Tibial nerve (tissue), 4 donors: ENCODE data around the gene HTR1E. TPM values are rescaled to one million over a fixed set of nuclear protein-coding genes. Genes with fewer than 3 reads are reported as not detected.
"Not testable (repeated sequence)": the region's sequence is repeated elsewhere in the genome, so short reads cannot be mapped to it uniquely, and the experiment has no call there.

Source experiments
- DNase-seq, 2 donors: peaks; one replicate each; pipeline ENCODE4 v3.0.0-alpha.2; 2019; ENCODE audit warnings: low spot score in 2 of 2
- H3K27ac ChIP-seq, 4 donors: fragments of 200-600 bp; sonication (generic) in 3 of 4; one replicate each; pipeline ENCODE4 v1.5.1; 2017 to 2019; ENCODE audit warnings: mild to moderate bottlenecking in 1 of 4
- H3K27me3 ChIP-seq, 2 donors: fragments of 200-600 bp; sonication (generic) in 1 of 2; one replicate each; pipeline versions ENCODE4 v1.5.1 to v1.6.0; 2017 to 2019
- H3K36me3 ChIP-seq, 3 donors: fragments of 200-600 bp; sonication (generic); one replicate each; pipeline ENCODE4 v1.5.1; 2018 to 2019
- H3K4me1 ChIP-seq, 4 donors: fragments of 200-600 bp; sonication (generic) in 3 of 4; one replicate each; pipeline ENCODE4 v1.5.1; 2017 to 2019
- H3K4me3 ChIP-seq, 4 donors: fragments of 200-600 bp; sonication (generic) in 3 of 4; one replicate each; pipeline ENCODE4 v1.5.1; 2017 to 2019; ENCODE audit warnings: mild to moderate bottlenecking in 1 of 4, moderate library complexity in 1 of 4
- H3K9me3 ChIP-seq, 4 donors: fragments of 200-600 bp; sonication (generic) in 3 of 4; one replicate each; pipeline ENCODE4 v1.5.1; 2017 to 2019
- CTCF ChIP-seq, 5 experiments: fragments of 200-600 bp in 3 of 5; fragments of 450-650 bp in 2 of 5; sonication (generic) in 3 of 5; IDR thresholded peaks; one replicate each; pipeline ENCODE4 v1.5.1; 2016 to 2019; ENCODE audit warnings: antibody characterized with exemption in 5 of 5, mild to moderate bottlenecking in 3 of 5, moderate library complexity in 2 of 5
- EP300 ChIP-seq, 2 donors: sonication (generic); formaldehyde crosslinking; IDR thresholded peaks; one replicate each; pipeline ENCODE4 v1.6.1; 2017; ENCODE audit warnings: antibody characterized with exemption in 2 of 2, mild to moderate bottlenecking in 1 of 2
- POLR2A ChIP-seq, 2 donors: fragments of 450-650 bp; IDR thresholded peaks; one replicate each; pipeline ENCODE4 v1.6.1; 2017; ENCODE audit warnings: antibody characterized with exemption in 2 of 2, mild to moderate bottlenecking in 2 of 2, moderate library complexity in 2 of 2
- WGBS, 2 donors: methylation state at CpG; one replicate each; pipeline ENCODE4 v1.1.5; 2018; 5-methylcytosine and 5-hydroxymethylcytosine counted together
- total RNA-seq, 4 donors: library from RNA; depleted of rRNA; stranded (reverse); fragments of >200 nt; gene quantifications; one replicate each; pipeline ENCODE4 v1.1.0, GENCODE V29; 2016

The HTR1E gene, protein sequence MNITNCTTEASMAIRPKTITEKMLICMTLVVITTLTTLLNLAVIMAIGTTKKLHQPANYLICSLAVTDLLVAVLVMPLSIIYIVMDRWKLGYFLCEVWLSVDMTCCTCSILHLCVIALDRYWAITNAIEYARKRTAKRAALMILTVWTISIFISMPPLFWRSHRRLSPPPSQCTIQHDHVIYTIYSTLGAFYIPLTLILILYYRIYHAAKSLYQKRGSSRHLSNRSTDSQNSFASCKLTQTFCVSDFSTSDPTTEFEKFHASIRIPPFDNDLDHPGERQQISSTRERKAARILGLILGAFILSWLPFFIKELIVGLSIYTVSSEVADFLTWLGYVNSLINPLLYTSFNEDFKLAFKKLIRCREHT
- not detected for total RNA-seq

GRCh38 chr6:86937219-86938079 lies at the start of gene HTR1E:
HTR1E (plus strand) TSS chr6:86937528; CDS start chr6:87015335, 77,807 bp downstream.
- Histone ChIP-seq H3K36me3 (no peaks in the 10 kb centered on the region), H3K27ac (no peak within 1 kb of the TSS), H3K4me1 (peaks cover 0 to 13% (median 0%) of the 10 kb centered on the region in 4 donors), H3K27me3 (peaks cover 0 to 28% of the 10 kb centered on the region in 2 donors), H3K4me3 (peak within 1 kb of the TSS in 2 of 4 donors; percentile 12 to 36), H3K9me3 (no peaks in the 10 kb centered on the region)
- TF ChIP-seq EP300 (IDR thresholded peaks at IDR 0.05) (no peak), CTCF (IDR thresholded peaks at IDR 0.05) (peak in 4 of 5 experiments; percentile 9 to 49 (median 32)), POLR2A (IDR thresholded peaks at IDR 0.05) (no peak)
- peak in 1 of 2 donors; percentile 11 for DNase-seq
- 1 to 5% methylated on average over 38 to 54 of the region's 55 CpGs for WGBS, 2 donors

- Histone ChIP-seq H3K4me1 (no peaks in the 10 kb centered on the region), H3K4me3 (no peak overlapping the region), H3K27ac (no peak overlapping the region), H3K9me3 (peaks cover 0 to 33% (median 3%) of the 10 kb centered on the region in 4 donors), H3K36me3 (no peaks in the 10 kb centered on the region), H3K27me3 (no peaks in the 10 kb centered on the region)
- TF ChIP-seq POLR2A (IDR thresholded peaks at IDR 0.05) (no peak), EP300 (IDR thresholded peaks at IDR 0.05) (no peak), CTCF (IDR thresholded peaks at IDR 0.05) (no peak)
- 24 to 30% methylated on average over 4 of the region's 4 CpGs for WGBS, 2 donors
- no peak for DNase-seq
Observed at GRCh38 chr6:86888301-86888700, 49.0 kb upstream of the HTR1E start.

GRCh38 chr6:86897265-86897664 lies 40.1 kb upstream of the HTR1E start:
- DNase-seq, H3K4me3 ChIP-seq, H3K4me1 ChIP-seq, H3K36me3 ChIP-seq, H3K27ac ChIP-seq, H3K27me3 ChIP-seq: not testable (repeated sequence)
- 84 to 94% methylated on average over 8 of the region's 8 CpGs for WGBS, 2 donors
- peaks cover 0 to 11% (median 0%) of the 10 kb centered on the region in 4 donors for H3K9me3 ChIP-seq

- Histone ChIP-seq H3K4me1 (no peaks in the 10 kb centered on the region), H3K9me3 (peaks cover 0 to 6% (median 0%) of the 10 kb centered on the region in 4 donors), H3K36me3 (no peaks in the 10 kb centered on the region), H3K27me3 (no peaks in the 10 kb centered on the region), H3K27ac (no peak overlapping the region), H3K4me3 (no peak overlapping the region)
- TF ChIP-seq CTCF (IDR thresholded peaks at IDR 0.05) (no peak), EP300 (IDR thresholded peaks at IDR 0.05) (no peak), POLR2A (IDR thresholded peaks at IDR 0.05) (no peak)
- 67 to 69% methylated on average over 2 of the region's 2 CpGs for WGBS, 2 donors
- no peak for DNase-seq
Observed at GRCh38 chr6:86913795-86914194, 23.5 kb upstream of the HTR1E start.

DNA sequence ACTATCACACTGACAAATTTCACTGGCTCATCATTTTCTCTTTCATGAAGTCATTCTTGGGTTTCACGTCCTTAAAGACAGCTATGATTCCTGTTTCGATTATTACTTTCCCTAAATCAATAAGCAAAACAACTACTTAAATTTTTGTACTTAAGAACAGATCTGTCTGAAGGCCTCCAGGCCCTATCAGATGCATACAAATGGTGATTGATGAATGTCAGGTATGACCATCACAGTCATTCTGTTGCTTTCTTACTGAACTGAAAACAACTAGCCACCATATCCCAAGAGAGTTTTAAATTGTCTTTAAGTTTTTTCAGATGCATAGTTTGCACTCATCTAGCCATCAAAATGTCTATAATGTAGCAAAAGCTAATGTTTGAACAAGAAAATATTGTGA lies 20.9 kb upstream of the HTR1E start:
- DNase-seq = no peak
- Histone ChIP-seq H3K27ac (no peak overlapping the region), H3K36me3 (no peaks in the 10 kb centered on the region), H3K27me3 (no peaks in the 10 kb centered on the region), H3K4me3 (no peak overlapping the region), H3K4me1 (no peaks in the 10 kb centered on the region), H3K9me3 (no peaks in the 10 kb centered on the region)
- TF ChIP-seq POLR2A (IDR thresholded peaks at IDR 0.05) (no peak), EP300 (IDR thresholded peaks at IDR 0.05) (no peak), CTCF (IDR thresholded peaks at IDR 0.05) (no peak)
- 83 to 91% methylated on average over 2 of the region's 2 CpGs for WGBS, 2 donors

- not testable (repeated sequence) for H3K4me3 ChIP-seq, DNase-seq, H3K4me1 ChIP-seq, H3K27me3 ChIP-seq, H3K9me3 ChIP-seq, H3K27ac ChIP-seq, H3K36me3 ChIP-seq
- WGBS, 2 donors = 83 to 86% methylated on average over 2 of the region's 2 CpGs
Observed at GRCh38 chr6:86927138-86927537, 10.2 kb upstream of the HTR1E start.

DNA sequence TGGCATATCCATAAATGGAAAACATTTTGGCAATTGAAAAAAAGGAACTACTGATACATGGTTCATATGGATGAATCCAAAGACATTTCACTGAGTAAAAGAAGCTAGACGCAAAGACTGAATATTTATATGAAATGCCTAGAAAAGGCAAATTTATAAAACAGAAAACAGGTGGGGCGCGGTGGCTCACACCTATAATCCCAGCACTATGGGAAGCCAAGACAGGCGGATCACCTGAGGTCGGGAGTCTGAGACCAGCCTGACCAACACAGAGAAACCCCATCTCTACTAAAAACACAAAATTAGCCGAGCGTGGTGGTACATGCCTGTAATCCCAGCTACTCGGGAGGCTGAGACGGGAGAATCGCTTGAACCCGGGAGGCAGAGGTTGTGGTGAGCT lies 9.5 kb upstream of the HTR1E start:
- not testable (repeated sequence) for H3K4me1 ChIP-seq, H3K4me3 ChIP-seq, H3K27me3 ChIP-seq, H3K9me3 ChIP-seq, DNase-seq, H3K27ac ChIP-seq, H3K36me3 ChIP-seq
- 94 to 96% methylated on average over 11 of the region's 11 CpGs for WGBS, 2 donors
